22Rv1 (cell line): ENCODE results near the gene USP20.

Experiments used
- ZFX ChIP-seq: fragments of 450-650 bp; IDR thresholded peaks from 2 replicates; pipeline ENCODE4 v1.6.1; 2017; ENCODE audit warnings: antibody characterized with exemption, borderline replicate concordance
- TF ChIP-seq, protein P1 (sequence below): fragments of 450-650 bp; IDR thresholded peaks from 2 replicates; pipeline ENCODE4 v1.5.1; 2017; ENCODE audit warnings: mild to moderate bottlenecking

DNA sequence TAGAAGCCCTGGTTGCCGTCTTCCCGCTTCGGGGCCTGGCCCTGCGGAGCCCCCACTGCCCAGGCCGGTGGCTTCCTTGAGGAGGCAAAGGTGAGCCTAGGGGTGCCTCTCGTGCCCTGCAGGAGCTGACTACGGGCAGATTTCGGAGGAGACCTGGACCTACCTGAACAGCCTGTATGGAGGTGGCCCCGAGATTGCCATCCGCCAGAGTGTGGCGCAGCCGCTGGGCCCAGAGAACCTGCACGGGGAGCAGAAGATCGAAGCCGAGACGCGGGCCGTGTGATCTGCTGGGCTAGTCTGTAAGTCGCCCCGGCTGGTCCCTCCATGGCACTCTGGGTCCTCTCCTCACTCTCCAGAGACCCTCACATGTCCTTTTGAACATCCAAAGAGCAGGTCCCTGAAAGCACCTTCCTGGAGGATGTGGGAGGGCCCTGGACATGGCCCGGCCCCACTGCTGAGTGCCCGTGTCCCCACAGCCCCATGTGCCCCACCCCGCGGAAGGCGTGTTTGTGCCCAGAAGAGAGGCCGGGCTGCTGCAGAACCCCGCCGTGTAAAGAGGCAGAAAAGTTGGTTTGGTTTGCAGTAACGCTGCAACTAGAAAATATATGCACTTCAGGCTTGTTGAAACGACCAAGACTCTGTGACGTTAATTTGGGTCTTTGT, 44.9 kb downstream of the USP20 start:
- TF ChIP-seq, protein P1, sequence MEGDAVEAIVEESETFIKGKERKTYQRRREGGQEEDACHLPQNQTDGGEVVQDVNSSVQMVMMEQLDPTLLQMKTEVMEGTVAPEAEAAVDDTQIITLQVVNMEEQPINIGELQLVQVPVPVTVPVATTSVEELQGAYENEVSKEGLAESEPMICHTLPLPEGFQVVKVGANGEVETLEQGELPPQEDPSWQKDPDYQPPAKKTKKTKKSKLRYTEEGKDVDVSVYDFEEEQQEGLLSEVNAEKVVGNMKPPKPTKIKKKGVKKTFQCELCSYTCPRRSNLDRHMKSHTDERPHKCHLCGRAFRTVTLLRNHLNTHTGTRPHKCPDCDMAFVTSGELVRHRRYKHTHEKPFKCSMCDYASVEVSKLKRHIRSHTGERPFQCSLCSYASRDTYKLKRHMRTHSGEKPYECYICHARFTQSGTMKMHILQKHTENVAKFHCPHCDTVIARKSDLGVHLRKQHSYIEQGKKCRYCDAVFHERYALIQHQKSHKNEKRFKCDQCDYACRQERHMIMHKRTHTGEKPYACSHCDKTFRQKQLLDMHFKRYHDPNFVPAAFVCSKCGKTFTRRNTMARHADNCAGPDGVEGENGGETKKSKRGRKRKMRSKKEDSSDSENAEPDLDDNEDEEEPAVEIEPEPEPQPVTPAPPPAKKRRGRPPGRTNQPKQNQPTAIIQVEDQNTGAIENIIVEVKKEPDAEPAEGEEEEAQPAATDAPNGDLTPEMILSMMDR = no peak
- no peak for TF ChIP-seq ZFX
